Measurements from ENCODE around the gene GGA3.

- TF ChIP-seq POLR2A (IDR thresholded peaks at IDR 0.05) (no peak), CTCF (IDR thresholded peaks at IDR 0.05) (no peak)
These were observed 40.2 kb upstream of the GGA3 start for GRCh38 chr17:75301502-75302206.

All from heart left ventricle (tissue), 13 donors.